GM21825 (cell line): Measurements from ENCODE around the gene ROCK2.
"Not testable (repeated sequence)": the region's sequence is repeated elsewhere in the genome, so short reads cannot be mapped to it uniquely, and the experiment has no call there.

Experiments used
- ATAC-seq: cut with Tn5 transposase; IDR thresholded peaks from one replicate; pipeline ENCODE4 v1.9.1; 2021; ENCODE audit warnings: mild to moderate bottlenecking, moderate library complexity; ENCODE audit not compliant: unreplicated experiment

The ROCK2 gene

DNA sequence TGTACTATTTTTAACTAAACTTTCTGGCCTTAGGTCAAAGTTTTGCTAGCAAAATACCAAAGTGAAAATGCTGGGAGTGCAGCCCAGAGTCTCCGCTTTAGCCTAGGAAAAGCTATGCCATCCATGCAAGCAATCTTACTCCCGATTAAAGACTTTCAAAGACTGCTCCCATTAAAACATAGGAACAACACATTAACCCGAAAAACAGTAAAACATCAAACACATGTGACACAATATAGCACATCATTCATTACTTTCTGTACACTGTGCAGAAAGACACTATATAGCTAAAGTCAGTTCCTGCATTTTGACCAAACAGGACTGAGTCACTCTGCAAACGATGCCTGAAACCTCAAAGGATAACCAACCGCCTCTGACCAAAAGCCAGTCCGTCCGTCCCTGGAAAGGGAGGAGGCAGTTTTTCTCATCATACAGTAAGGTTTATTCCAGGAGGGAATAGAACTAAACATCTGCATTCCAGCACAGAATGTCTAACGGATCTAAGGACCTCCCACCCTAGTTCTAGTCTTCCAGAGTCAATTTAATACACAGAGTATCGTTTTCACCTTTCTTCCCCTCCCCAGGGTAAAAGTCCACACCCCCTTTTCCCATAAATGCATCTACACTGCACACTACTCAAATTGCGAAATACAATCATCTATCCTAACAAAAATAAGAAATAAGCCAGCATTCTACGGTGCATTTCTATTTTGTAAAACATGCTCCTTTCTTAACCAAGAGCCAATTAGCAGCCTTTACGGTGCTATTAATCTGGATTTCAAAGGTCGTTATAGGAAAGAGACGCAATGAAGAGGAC, 1.7 kb downstream of the ROCK2 start:
- no peak for ATAC-seq

GRCh38 chr2:11340717-11341116, 3.7 kb downstream of the ROCK2 start:
- ATAC-seq = no peak

GRCh38 chr2:11339508-11340083, 4.8 kb downstream of the ROCK2 start:
- ATAC-seq = no peak

DNA sequence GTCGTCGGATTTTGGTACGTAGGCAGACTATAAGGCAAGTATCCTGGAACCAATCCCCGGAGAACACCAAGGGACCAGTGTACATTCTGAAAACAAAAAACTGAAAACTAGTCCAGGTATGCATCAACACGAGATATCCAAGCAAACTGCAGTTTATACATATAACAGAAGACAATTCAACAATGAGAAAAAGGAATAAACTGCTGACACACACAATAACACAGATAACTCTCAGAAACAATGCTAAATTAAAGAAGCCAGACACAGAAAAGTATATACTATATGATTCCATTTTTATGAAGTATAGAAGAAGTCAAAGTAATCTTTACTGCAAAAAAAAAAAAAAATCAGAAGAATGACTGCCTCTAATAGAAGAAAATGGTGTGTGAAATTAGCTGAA, 5.9 kb downstream of the ROCK2 start:
- ATAC-seq = no peak

- ATAC-seq = no peak
These were observed 6.5 kb downstream of the ROCK2 start for GRCh38 chr2:11337909-11338308.

- no peak for ATAC-seq
These were observed 8.2 kb downstream of the ROCK2 start for GRCh38 chr2:11336189-11336588.

DNA sequence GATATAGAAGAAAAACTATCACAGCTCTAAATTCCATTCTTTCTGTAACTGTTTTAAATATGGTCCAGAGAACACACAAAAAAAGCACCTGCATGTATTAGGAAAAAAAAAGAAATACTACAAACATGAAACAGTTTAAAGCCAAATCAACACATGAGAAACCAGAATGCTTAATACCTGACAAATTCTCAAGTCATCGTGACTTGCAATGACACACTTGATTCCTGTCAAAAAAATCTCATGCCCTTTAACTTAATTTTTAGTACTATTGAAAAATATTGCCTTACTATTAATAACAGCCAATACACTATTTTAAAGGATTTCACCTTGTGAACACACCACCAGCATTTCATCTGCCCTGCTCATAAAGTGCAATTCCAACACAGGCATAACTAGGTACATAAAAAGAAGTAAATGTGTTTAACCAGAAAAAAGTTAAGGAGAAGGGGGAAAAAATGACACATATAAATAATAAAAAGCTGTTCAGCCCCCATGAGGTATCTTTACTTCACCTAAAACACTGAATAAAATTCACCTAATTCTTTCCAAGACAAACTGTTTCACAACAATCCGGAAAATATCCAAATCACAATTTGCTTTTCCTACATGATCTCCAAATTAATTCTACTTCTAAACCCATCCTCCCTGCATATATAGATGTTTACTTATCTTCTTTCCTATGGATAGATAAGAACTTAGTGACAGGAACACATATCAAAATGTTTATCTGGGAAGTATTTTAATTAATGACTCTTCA, 10.8 kb downstream of the ROCK2 start:
- ATAC-seq = no peak

- ATAC-seq = no peak
These were observed 11.8 kb downstream of the ROCK2 start for GRCh38 chr2:11332596-11332995.

DNA sequence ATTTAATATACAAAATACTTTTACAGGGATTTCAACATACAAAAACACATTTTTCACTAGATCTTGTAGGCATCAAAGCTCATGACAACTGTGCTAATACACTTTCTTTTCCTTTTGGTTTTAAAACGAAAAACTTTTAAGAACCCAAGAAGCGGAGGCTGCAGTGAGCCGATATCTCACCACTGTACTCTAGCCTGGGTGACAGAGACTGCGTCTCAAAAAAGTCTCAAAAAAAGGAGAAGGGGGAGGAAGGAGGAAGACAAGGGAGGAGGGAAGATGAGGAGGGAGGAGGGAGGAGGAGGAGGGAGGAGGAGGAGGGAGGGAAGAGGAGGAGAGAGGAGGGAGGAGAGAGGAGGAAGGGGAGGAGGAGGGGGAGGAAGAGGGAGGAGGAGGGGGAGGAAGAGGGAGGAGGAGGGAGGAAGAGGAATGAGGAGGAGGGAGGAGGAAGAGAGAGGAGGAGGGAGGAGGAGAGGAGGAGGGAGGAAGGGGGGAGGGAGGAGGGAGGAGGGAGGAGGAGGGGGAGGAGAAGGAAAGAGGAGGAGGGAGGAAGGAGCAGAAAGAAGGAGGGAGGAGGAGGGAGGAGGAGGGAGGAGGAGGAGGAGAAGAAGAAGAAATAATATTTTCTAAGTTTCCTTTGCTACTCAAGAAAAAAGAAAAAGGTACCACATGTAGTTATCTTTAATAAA, 13.8 kb downstream of the ROCK2 start:
- ATAC-seq = no peak

DNA sequence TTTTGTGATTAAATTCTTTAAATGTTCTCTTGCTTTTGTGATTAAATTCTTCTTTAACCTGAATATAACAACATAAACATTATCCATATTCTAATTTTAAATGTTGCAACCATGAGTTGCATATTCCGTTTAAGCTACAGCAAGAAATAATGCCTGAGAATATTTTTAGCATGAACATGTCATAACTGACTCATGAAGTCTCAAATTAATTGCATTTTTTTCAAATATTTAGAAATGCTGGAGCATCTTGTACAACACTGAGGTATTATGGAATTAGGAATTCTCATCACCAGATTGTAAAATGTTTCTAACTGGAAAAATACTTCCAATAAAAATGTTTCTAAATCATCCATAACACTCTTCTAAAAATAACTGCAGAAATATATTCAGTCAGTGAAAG, 14.7 kb downstream of the ROCK2 start:
- no peak for ATAC-seq

- not testable (repeated sequence) for ATAC-seq
These were observed 15.9 kb downstream of the ROCK2 start for GRCh38 chr2:11328522-11328921.

- no peak for ATAC-seq
These were observed 16.6 kb downstream of the ROCK2 start for GRCh38 chr2:11327871-11328270.

DNA sequence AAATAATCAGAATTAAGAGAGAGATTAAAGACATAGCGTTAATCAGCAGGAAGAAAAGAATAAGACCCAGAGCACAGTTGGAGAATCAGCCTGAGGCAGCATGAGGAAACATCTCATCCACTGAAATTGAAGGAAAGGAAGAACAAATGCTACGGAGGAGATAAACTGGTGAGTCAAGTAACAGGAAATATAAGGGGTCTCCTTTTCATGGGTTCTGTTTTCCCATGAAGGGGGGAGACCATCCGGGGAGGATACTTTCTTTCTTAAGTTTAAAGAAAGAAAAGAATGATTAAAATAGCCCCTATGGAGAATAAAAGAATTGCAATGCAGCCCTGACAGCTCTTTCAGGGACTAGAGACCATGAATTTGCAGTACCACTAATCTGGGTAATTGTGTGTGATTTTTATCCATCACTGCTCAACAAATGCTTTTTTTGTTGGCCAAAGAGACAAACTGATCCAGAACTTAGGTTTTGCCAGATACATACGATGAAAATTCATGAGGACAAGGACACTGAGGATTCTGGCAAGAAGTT, 17.7 kb downstream of the ROCK2 start:
- ATAC-seq = no peak

- no peak for ATAC-seq
These were observed 18.3 kb downstream of the ROCK2 start for GRCh38 chr2:11325961-11326676.

GRCh38 chr2:11321847-11322246, 22.6 kb downstream of the ROCK2 start:
- no peak for ATAC-seq

DNA sequence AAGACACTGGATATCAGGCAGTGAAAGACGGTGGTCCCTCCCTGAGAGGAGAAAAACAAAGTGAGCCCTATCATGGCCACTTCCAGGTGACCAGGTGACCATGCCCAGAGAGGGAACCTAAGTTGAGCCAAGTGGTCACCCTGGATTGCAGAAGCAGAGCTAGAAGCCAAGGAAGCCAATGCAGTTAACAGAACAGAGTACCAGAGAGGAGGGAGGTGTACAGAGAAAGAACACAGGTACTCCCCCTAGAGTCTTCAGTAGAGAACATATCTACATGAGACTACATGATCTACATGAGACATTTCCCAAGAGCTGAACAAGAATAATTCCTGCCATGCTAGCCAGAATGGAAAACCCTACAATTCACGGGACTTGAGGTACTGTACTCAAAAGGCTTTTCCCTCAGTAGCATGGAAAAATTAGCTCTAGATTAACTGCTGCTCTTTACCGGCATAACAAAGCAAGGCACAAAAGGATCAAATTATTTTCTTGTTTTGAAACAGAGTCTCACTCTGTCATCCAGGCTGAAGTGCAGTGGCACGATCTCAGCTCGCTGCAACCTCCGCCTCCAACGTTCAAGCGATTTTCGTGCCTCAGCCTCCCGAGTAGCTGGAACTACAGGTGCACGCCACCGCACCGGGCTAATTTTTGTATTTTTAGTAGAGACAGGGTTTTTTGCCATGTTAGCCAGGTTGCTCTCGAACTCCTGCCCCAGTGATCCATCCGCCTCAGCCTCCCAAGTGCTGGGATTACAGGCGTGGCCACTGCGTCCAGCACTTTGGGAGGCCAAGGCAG, 23.5 kb downstream of the ROCK2 start:
- ATAC-seq = no peak

- no peak for ATAC-seq
These were observed 24.5 kb downstream of the ROCK2 start for GRCh38 chr2:11319939-11320338.

DNA sequence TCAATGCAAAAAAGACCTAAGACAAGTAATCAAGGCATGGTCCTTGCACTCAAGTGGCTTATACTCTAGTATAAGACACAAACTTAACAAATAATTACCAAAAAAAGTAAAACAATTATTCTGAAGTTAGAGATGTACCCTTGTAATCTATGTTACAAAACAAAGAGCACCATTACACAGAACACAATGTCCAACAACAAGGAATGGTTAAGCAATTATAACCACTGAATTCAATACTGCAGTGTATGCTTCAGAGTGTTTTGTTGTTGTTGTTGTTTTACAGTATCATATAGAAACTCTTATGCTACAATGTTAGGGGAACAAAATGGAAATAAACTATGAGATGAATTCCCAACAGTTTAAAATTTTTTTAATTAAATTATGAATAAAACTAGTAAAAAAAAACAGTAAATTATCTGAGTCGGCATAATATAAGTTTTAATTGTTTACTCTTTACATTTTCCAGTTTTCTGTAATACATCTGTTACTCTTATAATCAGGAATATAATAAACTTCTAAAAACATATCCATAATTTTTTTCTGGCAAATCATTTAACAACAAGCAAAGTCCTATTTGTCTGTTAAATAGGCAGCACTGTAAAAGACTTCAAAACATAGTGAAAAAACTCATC, 29.2 kb downstream of the ROCK2 start:
- ATAC-seq = no peak

- ATAC-seq = no peak
These were observed 29.9 kb downstream of the ROCK2 start for GRCh38 chr2:11314487-11314886.
